PFSK-1 (cell line): ENCODE data around the gene CNPY3.

Experiments used
- FOXP2 ChIP-seq: optimal IDR thresholded peaks from 2 replicates; pipeline ENCODE3; 2011; ENCODE audit warnings: borderline replicate concordance, control low read depth, inconsistent platforms; ENCODE audit not compliant: insufficient read depth; ENCODE audit errors: extremely low read length, extremely low read depth
- POLR2AphosphoS5 ChIP-seq: IDR thresholded peaks from 2 replicates; pipeline ENCODE4 v1.6.1; 2012; ENCODE audit warnings: low read depth, mild to moderate bottlenecking, control low read depth, low read length, moderate library complexity
- SIN3A ChIP-seq: IDR thresholded peaks from 2 replicates; pipeline ENCODE4 v1.6.1; 2012; ENCODE audit warnings: mild to moderate bottlenecking, low read length, moderate library complexity, borderline replicate concordance; ENCODE audit not compliant: insufficient read depth
- TAF1 ChIP-seq: IDR thresholded peaks from 2 replicates; pipeline ENCODE4 v1.6.1; 2012; ENCODE audit warnings: low read length, control low read depth, borderline replicate concordance; ENCODE audit not compliant: insufficient read depth
- TF ChIP-seq, protein P1 (sequence below), 2 experiments: IDR thresholded peaks; 2 replicates each; pipeline versions ENCODE4 v1.6.1 to v1.8.0; 2011 to 2012; ENCODE audit warnings: low read depth in 2 of 2, low read length in 2 of 2, control low read depth in 1 of 2, inconsistent platforms in 1 of 2, mild to moderate bottlenecking in 1 of 2, moderate library complexity in 1 of 2; ENCODE audit not compliant: insufficient read depth in 1 of 2

Gene CNPY3

DNA sequence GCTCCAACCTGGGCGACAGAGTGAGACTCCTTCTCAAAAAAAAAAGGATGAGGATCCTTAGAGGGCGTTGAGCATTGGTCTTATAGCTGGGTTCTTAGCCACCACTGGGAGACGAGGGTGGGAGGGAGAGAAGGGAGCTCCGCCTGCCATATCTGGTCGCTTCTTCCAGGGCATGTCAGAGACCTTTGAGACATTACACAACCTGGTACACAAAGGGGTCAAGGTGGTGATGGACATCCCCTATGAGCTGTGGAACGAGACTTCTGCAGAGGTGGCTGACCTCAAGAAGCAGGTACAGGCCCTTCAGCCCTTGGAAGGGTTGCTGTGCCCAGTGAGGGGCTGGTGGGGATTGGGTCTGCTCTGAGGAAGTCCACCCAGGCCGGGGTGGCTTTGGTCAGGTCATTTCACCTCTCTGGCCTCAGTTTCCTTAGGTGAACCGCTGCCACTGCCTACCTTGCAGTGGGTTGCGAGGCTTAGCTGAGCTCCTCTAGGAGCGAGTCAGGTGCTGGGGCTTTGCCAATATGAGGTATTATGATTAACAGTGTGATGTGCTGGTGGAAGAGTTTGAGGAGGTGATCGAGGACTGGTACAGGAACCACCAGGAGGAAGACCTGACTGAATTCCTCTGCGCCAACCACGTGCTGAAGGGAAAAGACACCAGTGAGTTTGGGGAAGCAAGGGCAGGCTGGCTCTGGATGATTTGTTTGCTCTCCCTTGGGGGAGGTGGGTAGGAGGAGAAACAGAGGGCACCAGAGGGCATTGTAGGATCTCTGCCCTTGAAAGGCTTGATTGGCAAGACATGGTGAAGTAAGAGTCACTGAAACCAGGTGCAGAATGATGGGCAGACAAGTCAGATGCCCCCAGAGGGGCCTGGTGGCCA is 8.5 kb downstream of the CNPY3 start:
- TF ChIP-seq, protein P1, sequence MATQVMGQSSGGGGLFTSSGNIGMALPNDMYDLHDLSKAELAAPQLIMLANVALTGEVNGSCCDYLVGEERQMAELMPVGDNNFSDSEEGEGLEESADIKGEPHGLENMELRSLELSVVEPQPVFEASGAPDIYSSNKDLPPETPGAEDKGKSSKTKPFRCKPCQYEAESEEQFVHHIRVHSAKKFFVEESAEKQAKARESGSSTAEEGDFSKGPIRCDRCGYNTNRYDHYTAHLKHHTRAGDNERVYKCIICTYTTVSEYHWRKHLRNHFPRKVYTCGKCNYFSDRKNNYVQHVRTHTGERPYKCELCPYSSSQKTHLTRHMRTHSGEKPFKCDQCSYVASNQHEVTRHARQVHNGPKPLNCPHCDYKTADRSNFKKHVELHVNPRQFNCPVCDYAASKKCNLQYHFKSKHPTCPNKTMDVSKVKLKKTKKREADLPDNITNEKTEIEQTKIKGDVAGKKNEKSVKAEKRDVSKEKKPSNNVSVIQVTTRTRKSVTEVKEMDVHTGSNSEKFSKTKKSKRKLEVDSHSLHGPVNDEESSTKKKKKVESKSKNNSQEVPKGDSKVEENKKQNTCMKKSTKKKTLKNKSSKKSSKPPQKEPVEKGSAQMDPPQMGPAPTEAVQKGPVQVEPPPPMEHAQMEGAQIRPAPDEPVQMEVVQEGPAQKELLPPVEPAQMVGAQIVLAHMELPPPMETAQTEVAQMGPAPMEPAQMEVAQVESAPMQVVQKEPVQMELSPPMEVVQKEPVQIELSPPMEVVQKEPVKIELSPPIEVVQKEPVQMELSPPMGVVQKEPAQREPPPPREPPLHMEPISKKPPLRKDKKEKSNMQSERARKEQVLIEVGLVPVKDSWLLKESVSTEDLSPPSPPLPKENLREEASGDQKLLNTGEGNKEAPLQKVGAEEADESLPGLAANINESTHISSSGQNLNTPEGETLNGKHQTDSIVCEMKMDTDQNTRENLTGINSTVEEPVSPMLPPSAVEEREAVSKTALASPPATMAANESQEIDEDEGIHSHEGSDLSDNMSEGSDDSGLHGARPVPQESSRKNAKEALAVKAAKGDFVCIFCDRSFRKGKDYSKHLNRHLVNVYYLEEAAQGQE (IDR thresholded peaks at IDR 0.05; ENCODE audit: insufficient read depth in 1 of 2, low read depth in 2 of 2, low read length in 2 of 2): no peak
- no peak for TF ChIP-seq FOXP2
- TF ChIP-seq POLR2AphosphoS5: no peak
- no peak for TF ChIP-seq SIN3A
- no peak for TF ChIP-seq TAF1

DNA sequence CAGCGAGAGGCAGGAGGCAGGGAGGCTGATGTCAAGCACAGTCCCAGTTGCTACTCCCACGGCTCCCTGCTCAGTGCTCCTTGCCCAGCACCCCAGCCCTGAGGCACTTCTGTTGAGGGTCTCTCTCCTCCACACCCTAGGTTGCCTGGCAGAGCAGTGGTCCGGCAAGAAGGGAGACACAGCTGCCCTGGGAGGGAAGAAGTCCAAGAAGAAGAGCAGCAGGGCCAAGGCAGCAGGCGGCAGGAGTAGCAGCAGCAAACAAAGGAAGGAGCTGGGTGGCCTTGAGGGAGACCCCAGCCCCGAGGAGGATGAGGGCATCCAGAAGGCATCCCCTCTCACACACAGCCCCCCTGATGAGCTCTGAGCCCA is 9.1 kb downstream of the CNPY3 start:
- TF ChIP-seq, protein P1 (IDR thresholded peaks at IDR 0.05; ENCODE audit: insufficient read depth in 1 of 2, low read depth in 2 of 2, low read length in 2 of 2): no peak
- TF ChIP-seq FOXP2: no peak
- no peak for TF ChIP-seq SIN3A
- no peak for TF ChIP-seq POLR2AphosphoS5
- no peak for TF ChIP-seq TAF1

DNA sequence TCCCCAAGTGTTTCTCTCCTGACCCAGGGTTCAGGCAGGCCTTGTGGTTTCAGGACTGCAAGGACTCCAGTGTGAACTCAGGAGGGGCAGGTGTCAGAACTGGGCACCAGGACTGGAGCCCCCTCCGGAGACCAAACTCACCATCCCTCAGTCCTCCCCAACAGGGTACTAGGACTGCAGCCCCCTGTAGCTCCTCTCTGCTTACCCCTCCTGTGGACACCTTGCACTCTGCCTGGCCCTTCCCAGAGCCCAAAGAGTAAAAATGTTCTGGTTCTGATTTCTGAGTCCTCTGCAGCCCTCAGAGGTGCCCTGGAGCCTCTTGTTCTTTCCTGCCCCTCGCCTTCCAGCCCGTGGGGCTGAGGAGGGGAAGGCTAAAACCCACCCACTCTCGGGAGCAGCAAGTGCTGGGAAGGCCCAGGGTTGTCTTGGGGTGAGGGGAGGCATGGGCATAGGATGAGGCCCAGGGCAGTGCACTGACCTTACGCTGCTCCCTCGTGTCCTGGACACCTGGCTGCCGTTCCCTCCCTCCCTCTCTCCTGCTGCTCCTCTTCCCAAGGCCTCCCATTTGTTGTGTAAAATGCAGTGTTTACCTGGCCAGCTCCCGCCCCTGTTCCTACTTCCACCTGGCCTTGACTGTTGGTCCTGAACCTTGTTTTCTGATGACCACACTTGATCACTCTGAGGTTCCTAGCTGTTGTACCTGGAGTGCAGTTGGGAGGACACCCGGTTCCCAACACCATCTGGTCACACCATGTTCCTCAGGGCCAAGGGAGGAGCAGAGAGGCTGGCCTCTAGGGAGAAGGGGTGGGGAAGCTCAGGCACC is 9.9 kb downstream of the CNPY3 start:
- TF ChIP-seq, protein P1 (IDR thresholded peaks at IDR 0.05; ENCODE audit: insufficient read depth in 1 of 2, low read depth in 2 of 2, low read length in 2 of 2): no peak
- TF ChIP-seq TAF1 (no peak), SIN3A (no peak), POLR2AphosphoS5 (no peak), FOXP2 (no peak)

DNA sequence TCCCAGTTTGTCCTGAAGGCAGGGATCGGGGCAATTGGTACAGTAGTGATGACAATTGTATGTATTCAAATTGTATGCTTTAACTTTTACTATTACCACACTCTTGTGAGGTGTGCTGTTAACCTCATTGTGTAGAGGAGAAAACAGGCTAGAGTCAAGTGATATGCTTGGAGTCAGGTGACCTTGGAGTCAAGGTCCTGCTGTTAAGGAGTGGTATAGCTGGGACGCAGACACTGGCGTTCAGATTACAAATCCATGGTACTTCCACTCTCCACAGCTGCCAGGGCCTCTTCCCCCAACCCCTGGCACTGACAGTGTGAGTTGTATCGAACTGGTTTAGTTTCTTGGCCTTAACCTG is 10.5 kb downstream of the CNPY3 start:
- no peak for TF ChIP-seq TAF1
- TF ChIP-seq SIN3A: no peak
- TF ChIP-seq, protein P1 (IDR thresholded peaks at IDR 0.05; ENCODE audit: insufficient read depth in 1 of 2, low read depth in 2 of 2, low read length in 2 of 2): no peak
- TF ChIP-seq POLR2AphosphoS5: no peak
- no peak for TF ChIP-seq FOXP2

DNA sequence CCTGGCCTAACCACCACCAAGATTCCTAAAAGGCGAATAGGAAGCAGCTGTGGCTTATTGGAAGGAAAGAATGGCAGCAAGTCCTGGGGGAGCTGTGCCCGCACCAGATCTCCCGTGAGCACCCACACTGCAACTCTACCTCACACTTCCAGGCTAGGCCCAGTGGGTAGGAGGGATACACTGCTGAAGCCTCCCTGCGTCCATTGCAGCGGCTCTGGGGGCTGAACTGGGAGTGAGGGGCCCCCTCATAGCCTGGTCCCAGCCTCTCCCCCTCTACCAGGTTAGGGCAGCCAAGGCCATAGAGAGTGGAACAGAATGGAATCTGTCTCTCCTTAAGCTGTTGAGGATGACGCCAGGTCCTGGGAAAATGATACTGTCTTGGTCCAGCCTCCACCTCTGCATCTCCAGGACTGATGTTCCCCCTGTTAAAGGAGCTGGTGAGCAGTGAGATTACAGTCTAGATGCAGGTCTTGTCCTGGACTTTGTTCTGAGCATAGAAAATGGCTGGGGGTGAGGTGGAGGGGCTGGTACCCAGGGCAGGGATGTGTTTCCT is 11.3 kb downstream of the CNPY3 start:
- TF ChIP-seq TAF1 (no peak), FOXP2 (no peak), POLR2AphosphoS5 (no peak), SIN3A (no peak)
- TF ChIP-seq, protein P1 (IDR thresholded peaks at IDR 0.05; ENCODE audit: insufficient read depth in 1 of 2, low read depth in 2 of 2, low read length in 2 of 2): no peak
